ENCODE measurements around the gene ANO3.

The ANO3 gene

GRCh38 chr11:26443617-26444016 lies 111.7 kb downstream of the ANO3 start:
- no peaks in the 10 kb centered on the region for H3K27me3 ChIP-seq (ENCODE audit: control insufficient read depth, insufficient read depth, low read length)
- no peaks in the 10 kb centered on the region for H3K9me3 ChIP-seq (ENCODE audit: control insufficient read depth, low read length)
- H2AFZ ChIP-seq, result no peak overlapping the region
- no peak overlapping the region for H3K27ac ChIP-seq
- no peaks in the 10 kb centered on the region for H3K4me1 ChIP-seq
- TF ChIP-seq CTCF (IDR thresholded peaks at IDR 0.05), result no peak
- H3K79me2 ChIP-seq, result no peaks in the 10 kb centered on the region
- no peak overlapping the region for H3K4me2 ChIP-seq (ENCODE audit: low read length)
- H3K4me3 ChIP-seq (ENCODE audit: low read depth, low read length), result no peak overlapping the region
- no peak overlapping the region for H3K9ac ChIP-seq
- no peaks in the 10 kb centered on the region for H3K36me3 ChIP-seq (ENCODE audit: control insufficient read depth, insufficient read depth, low read length)

- no peak for TF ChIP-seq CTCF (IDR thresholded peaks at IDR 0.05)
Measured at GRCh38 chr11:26457636-26458035, 125.7 kb downstream of the ANO3 start.

DNA sequence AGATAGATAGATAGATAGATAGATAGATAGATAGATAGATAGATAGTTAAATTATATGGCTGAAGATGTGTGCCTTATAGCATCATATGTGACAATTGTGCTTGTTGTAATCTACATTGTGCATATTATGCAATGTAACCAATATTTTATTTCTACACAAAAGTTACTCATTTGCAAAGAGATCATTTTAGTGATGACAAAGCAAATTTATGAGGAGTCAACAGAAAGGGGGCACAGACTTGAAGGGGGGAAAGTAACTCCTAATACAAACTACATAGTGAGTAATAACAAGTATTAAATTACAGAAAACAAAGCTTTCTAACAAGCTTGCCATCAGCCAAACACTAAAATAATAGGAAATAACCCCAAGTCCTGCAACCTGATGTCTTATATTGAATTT lies 133.3 kb downstream of the ANO3 start:
- Histone ChIP-seq H3K4me2 (ENCODE audit: low read length) (no peak overlapping the region), H3K27ac (no peak overlapping the region), H3K4me3 (ENCODE audit: low read depth, low read length) (no peak overlapping the region), H3K36me3 (ENCODE audit: control insufficient read depth, insufficient read depth, low read length) (no peaks in the 10 kb centered on the region), H3K27me3 (ENCODE audit: control insufficient read depth, insufficient read depth, low read length) (no peaks in the 10 kb centered on the region), H3K4me1 (no peaks in the 10 kb centered on the region), H3K9ac (no peak overlapping the region), H3K9me3 (ENCODE audit: control insufficient read depth, low read length) (no peaks in the 10 kb centered on the region), H2AFZ (no peak overlapping the region), H3K79me2 (no peaks in the 10 kb centered on the region)
- TF ChIP-seq CTCF (IDR thresholded peaks at IDR 0.05), result no peak

More at GRCh38 chr11:26457636-26458035, 125.7 kb downstream of the ANO3 start:
- no peak overlapping the region for H3K4me2 ChIP-seq (ENCODE audit: low read length)
- H3K36me3 ChIP-seq (ENCODE audit: control insufficient read depth, insufficient read depth, low read length), result no peaks in the 10 kb centered on the region
- H3K9ac ChIP-seq, result no peak overlapping the region
- no peak overlapping the region for H3K4me3 ChIP-seq (ENCODE audit: low read depth, low read length)
- H2AFZ ChIP-seq, result no peak overlapping the region
- H3K9me3 ChIP-seq (ENCODE audit: control insufficient read depth, low read length), result no peaks in the 10 kb centered on the region
- H3K27me3 ChIP-seq (ENCODE audit: control insufficient read depth, insufficient read depth, low read length), result no peaks in the 10 kb centered on the region
- no peak overlapping the region for H3K27ac ChIP-seq
- no peaks in the 10 kb centered on the region for H3K79me2 ChIP-seq
- no peaks in the 10 kb centered on the region for H3K4me1 ChIP-seq

DNA sequence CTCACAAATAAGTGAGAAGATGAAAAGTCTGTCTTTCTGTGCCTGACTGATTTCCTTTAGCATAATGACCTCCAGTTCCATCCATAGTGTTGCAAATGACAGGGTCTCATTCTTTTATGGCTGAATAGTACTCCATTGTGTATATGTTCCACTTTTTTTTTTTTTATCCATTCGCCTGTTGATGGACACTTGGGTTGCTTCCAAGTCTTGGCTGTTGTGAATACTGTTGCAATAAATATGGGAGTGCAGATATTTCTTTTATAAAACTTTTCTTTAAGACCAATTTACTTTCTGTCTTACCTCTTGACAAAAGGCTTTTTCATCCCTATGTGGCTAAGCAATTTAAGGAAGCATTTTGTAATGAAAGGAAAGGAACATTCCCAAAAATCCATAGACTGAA lies 135.6 kb downstream of the ANO3 start:
- Histone ChIP-seq H3K4me1 (no peaks in the 10 kb centered on the region), H3K79me2 (no peaks in the 10 kb centered on the region), H3K9ac (no peak overlapping the region), H3K27ac (no peak overlapping the region), H3K4me2 (ENCODE audit: low read length) (no peak overlapping the region), H3K4me3 (ENCODE audit: low read depth, low read length) (no peak overlapping the region), H3K36me3 (ENCODE audit: control insufficient read depth, insufficient read depth, low read length) (no peaks in the 10 kb centered on the region), H3K27me3 (ENCODE audit: control insufficient read depth, insufficient read depth, low read length) (no peaks in the 10 kb centered on the region), H2AFZ (no peak overlapping the region), H3K9me3 (ENCODE audit: control insufficient read depth, low read length) (no peaks in the 10 kb centered on the region)
- TF ChIP-seq CTCF (IDR thresholded peaks at IDR 0.05), result no peak

DNA sequence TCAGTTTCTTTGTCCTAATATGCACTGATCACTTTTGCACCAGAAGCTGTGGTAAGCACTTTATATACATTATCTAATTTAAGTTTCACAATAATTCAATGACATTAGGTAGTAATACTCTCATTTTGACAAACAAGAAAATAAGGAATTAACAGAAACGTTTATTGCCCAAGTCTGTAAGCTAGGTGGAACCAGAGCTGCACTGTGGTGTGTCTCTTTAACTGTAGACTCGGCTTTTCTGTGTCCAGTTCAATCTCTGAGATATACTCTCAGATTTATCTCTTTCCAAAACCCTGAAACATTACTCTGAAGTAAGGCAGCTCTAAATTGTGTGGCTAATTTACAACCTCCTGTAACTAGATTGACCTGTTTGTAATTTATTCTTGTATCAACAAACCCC lies 139.1 kb downstream of the ANO3 start:
- Histone ChIP-seq H3K4me3 (ENCODE audit: low read depth, low read length) (no peak overlapping the region), H3K9ac (no peak overlapping the region), H3K79me2 (no peaks in the 10 kb centered on the region), H2AFZ (no peak overlapping the region), H3K36me3 (ENCODE audit: control insufficient read depth, insufficient read depth, low read length) (no peaks in the 10 kb centered on the region), H3K4me2 (ENCODE audit: low read length) (no peak overlapping the region), H3K9me3 (ENCODE audit: control insufficient read depth, low read length) (no peaks in the 10 kb centered on the region), H3K27ac (no peak overlapping the region), H3K27me3 (ENCODE audit: control insufficient read depth, insufficient read depth, low read length) (no peaks in the 10 kb centered on the region), H3K4me1 (no peaks in the 10 kb centered on the region)
- TF ChIP-seq CTCF (IDR thresholded peaks at IDR 0.05), result no peak
